Astrocyte of the spinal cord (primary cell): Measurements from ENCODE around the gene C9orf85.
A peak's percentile ranks its signal among the peaks of the same experiment; 100 is the strongest.

Experiments
- DNase-seq: peaks from one replicate; pipeline ENCODE4 v3.0.0; 2011; ENCODE audit warnings: low read depth, low spot score
- H3K4me3 ChIP-seq: 2 replicates; pipeline ENCODE4 v1.5.1; 2011; ENCODE audit warnings: low read depth, mild to moderate bottlenecking, low read length, moderate library complexity
- in situ Hi-C: cut with HindIII; loops from 2 replicates; pipeline ENCODE4 v1.10.0; 2017; ENCODE audit warnings: low sequenced_read_pairs
- TF ChIP-seq, protein P1 (sequence below): IDR thresholded peaks from 2 replicates; pipeline ENCODE4 v1.5.1; 2012; ENCODE audit warnings: low read depth, mild to moderate bottlenecking, low read length, inconsistent platforms

Gene C9orf85

GRCh38 chr9:71901695-71902597 is 9.5 kb upstream of the C9orf85 start:
- in situ Hi-C loops: no loop called here
- DNase-seq: no peak

GRCh38 chr9:71904076-71904475 is 7.4 kb upstream of the C9orf85 start:
- DNase-seq: no peak
- H3K4me3 ChIP-seq: no peak overlapping the region
- in situ Hi-C loops: no loop called here
- TF ChIP-seq, protein P1, sequence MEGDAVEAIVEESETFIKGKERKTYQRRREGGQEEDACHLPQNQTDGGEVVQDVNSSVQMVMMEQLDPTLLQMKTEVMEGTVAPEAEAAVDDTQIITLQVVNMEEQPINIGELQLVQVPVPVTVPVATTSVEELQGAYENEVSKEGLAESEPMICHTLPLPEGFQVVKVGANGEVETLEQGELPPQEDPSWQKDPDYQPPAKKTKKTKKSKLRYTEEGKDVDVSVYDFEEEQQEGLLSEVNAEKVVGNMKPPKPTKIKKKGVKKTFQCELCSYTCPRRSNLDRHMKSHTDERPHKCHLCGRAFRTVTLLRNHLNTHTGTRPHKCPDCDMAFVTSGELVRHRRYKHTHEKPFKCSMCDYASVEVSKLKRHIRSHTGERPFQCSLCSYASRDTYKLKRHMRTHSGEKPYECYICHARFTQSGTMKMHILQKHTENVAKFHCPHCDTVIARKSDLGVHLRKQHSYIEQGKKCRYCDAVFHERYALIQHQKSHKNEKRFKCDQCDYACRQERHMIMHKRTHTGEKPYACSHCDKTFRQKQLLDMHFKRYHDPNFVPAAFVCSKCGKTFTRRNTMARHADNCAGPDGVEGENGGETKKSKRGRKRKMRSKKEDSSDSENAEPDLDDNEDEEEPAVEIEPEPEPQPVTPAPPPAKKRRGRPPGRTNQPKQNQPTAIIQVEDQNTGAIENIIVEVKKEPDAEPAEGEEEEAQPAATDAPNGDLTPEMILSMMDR: no peak

More at GRCh38 chr9:71901695-71902597, 9.5 kb upstream of the C9orf85 start:
- H3K4me3 ChIP-seq: no peak overlapping the region
- TF ChIP-seq, protein P1: peak; percentile 5

- no peak for DNase-seq
- peak overlapping the region; percentile 71 for H3K4me3 ChIP-seq
- TF ChIP-seq, protein P1: no peak
- in situ Hi-C loops: no loop called here
Observed at GRCh38 chr9:71908825-71909224, 2.6 kb upstream of the C9orf85 start.

DNA sequence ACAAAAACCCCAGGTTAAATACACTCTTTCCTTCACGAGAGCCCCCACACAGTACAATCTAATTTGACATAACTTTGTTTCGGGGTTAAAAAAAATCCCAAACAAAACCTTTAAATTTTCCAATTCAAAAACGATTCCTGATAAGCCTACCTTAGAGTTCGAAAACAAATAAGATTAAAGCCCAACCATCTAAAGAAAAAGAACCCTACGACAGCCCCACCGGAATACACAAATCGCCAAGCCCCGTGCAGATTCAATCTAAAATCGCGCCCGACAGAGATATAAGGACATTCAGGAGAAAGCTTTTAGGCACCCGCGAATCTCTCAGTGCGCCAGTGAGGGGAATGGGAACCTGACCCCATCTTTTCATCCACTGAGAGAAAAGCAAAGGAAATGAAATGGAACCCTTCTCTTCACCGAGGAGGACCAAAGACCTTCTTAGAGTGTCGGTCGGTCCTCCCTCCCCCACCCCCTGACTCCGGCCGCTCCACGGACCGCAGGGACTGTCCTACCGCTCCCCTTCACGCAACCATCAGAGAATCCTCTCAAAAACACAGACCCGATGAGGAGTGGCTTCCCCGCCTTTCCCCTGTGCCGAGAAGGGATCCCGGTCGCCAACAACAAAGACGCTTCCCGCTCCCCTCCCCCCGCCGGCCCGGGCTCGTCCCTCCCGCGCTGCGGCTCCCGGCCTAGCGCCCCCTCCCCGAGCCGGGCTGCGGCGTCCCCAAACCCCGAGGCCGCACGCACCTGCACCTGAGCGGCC is 1.4 kb upstream of the C9orf85 start:
- in situ Hi-C loops: no loop called here
- TF ChIP-seq, protein P1: no peak
- H3K4me3 ChIP-seq: peak overlapping the region; percentile 71
- DNase-seq: peak; percentile 46

GRCh38 chr9:71910650-71911060 is 784 bp upstream of the C9orf85 start:
- DNase-seq: no peak

DNA sequence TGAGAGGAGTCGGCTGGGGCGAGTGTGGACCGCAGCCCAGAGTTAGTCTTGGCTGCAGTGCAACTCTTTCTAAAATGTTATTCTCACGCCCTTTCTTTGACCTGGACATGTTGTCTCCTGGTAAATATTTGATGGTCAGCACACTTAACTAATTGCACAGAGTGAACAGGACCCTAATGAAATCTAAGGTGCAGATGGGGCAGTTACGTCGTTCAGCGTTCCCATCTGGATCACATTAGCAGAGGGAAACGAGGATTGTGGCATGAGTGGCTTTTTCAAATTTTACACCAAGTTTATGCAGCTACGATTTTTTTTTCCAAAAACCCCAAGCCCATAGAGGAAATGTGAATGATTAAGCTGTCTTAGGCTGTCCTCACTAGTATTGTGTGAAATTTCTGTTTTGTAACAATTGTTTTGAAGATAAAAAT is 483 bp downstream of the C9orf85 start:
- DNase-seq: no peak
- TF ChIP-seq, protein P1: no peak
- in situ Hi-C loops: no loop called here
- peak overlapping the region; percentile 71 for H3K4me3 ChIP-seq

More at GRCh38 chr9:71910650-71911060, 784 bp upstream of the C9orf85 start:
- TF ChIP-seq, protein P1: no peak
- in situ Hi-C loops: no loop called here
- H3K4me3 ChIP-seq: peak overlapping the region; percentile 71
